ELF-1 (cell line): ENCODE data around the gene SEM1.
"Not testable (repeated sequence)": the region's sequence is repeated elsewhere in the genome, so short reads cannot be mapped to it uniquely, and the experiment has no call there.

Experiments
- DNase-seq: peaks from one replicate; pipeline ENCODE4 v3.0.0-alpha.2; 2016; ENCODE audit warnings: low read depth, low spot score

Gene SEM1

DNA sequence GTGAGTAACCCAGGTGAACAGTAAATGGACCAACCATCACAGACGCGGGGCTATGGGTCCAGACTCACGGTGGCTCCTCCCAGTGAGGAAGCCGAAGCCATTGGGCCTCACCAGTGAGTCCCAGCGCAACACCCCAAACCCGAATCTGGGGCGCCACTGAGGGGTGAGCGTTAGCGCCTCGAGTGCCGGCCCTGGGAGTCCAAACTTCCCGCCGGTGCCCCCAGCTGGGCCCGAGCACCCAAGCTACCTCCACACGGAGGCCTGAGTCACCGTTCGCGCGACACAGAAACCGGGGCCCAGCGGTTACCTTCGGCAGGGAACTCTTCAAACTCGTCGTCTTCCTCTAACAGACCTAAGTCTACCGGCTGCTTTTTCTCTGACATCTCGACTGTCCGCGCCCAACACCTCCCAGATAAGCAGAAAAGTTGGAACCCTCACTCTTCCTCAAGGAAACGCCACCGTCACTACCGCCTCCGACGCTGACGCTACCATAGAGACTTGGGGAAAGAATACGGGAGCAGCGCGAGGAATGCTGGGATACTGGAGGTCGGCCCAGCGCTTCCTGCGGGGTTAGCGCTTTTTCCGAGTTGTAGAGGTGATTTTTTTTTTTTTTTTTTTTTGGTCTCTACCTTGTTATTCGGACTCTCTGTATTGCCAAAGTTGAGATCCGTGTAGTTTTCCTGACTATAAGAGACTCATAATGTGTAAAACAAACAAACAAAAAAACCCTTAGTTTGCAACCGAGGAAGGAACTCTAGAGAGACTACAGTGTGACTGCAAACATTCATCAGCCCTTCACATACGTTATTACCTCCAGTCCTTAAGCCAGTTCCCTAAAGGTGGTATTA is at the start of gene SEM1:
TSS of gene SEM1 (minus strand) at position 466 of the 848 bp plus-strand sequence. CDS start at position 383, 83 bp downstream.
- DNase-seq, result peak; percentile 87

DNA sequence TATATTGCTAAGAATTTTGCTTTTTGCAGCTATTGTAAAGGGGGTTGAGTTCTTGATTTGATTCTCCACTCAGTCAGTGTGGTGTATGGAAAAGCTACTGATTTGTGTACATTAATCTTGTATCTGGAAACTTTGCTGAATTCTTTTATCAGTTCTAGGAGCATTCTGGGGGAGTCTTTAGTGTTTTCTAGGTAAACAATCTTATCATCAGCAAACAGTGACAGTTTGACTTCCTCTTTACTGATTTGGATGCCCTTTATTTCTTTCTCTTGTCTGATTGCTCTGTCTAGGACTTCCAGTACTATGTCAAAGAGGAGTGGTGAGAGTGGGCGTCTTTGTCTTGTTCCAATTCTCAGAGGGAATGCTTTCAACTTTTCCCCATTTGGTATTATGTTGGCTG is 48.2 kb upstream of the SEM1 start:
- not testable (repeated sequence) for DNase-seq

DNA sequence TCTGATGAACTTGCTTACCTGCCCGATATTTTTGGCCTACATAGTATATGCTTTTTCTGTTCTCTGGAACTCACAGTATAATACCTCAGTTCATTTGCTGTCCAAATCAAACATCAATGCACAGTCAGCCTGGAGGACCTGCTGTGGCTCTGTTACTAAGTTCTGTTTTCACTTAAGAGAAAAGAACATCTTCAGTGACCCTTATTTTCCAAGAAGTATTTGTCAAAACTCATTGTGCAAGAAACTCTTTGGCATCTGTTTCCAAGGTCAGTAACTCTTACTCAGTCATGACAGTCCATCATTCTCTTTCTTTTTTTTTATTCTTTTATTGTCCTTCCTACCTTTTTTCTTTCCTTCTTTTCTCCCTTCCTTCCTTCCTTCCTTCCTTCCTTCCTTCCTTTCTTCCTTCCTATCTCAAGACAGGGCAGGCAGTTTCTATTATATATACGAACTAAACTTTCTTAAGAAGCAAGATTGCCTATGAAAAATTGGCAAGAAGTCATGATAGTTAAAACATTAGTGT is 37.8 kb upstream of the SEM1 start:
- no peak for DNase-seq

DNA sequence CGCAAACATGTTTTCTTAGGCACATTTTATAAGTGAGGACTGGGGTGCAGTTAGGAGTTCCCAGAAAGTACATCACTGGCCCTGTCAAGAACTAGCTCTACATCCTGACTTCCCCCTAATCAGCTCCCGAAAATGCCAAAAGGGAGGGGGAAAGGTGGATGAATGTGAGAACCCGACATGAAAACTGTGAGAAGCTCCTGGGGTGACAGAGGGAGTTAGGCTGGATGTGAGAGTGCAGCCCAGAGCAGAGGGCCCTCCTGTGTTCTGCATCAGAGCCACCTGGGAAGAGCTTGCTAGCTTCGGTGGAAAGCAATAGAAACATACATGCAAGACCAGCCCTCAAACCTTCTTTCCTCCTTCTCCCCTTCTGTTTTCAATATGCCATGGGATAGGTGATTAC is 30.5 kb upstream of the SEM1 start:
- no peak for DNase-seq

DNA sequence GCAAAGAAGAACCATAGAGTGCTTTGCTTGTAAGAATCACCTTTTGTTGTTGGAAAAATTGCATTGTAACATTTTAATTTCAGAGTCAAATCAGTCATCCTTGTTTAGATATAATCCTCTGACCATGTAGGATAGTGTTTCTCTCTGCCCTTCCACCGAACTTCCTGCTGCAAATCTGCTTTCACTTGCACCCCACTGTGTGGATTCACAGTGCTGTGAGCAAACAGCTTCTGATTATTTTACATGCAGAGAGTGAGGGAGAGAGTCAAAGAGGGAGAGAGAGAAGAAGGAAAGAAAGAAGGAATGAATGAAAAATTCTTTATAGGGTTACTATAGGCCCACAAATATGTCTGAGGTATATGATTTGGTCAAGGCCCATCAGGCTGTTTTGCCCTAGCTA is 30.0 kb upstream of the SEM1 start:
- DNase-seq, result no peak

DNA sequence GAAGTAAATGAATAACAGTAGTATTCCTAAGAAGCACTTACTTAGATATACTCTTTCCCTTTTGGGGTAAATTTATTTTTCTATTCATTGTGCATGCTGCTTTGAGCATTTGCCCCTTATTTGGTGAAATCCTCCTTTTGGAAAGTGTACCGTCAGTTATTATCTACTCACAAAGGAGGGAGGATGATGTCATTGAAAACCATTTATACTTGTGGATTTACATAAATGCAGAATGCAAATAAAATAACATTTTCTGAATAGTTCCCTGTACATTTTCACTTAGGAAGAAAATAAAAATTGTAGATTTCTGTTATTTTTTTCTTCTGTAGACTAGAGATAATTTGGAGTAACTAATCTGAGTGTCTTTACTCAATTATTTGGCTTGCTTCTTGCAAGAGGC is 29.5 kb upstream of the SEM1 start:
- no peak for DNase-seq

DNA sequence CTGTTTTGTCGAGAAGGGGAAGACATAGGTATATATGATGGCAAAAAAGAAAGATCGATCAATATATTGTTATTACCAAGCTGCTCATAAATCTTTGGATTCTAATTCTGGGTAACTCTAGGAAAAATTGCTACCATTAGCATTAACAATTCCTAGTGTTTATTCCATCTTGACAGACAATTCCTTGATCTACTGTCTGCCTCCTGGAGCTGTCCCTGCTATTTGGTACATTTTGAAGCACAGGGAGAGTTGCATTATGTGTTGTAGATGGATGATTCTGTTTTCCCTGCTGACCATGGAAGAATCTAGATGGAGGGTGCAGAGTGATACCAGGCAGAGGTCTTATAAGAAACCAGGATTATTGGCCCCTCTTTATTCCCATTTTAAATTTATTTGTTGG is 29.1 kb upstream of the SEM1 start:
- no peak for DNase-seq

DNA sequence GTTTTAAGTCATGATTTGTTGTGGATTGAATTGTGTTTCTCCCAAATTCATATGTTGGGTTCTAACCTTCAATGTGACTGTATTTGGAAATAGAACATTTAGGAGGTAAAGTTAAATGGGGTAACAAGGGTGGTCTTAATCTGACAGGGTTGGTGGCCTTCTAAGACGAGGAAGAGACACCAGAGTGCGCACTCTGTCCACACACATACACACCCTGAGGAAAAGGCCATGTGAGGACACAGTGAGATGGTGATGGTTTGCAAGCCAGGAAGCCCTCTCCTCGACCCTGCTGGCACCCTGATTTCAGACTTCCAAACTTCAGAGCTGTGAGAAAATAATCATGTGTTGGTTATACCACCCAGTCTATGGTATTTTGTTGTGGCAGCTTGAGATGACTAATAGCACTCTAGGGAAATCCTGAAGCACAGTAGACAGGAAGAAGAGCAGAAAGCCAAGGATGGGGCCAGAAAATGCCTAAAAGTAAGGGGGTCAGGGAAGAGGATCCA is 28.0 kb upstream of the SEM1 start:
- no peak for DNase-seq

DNA sequence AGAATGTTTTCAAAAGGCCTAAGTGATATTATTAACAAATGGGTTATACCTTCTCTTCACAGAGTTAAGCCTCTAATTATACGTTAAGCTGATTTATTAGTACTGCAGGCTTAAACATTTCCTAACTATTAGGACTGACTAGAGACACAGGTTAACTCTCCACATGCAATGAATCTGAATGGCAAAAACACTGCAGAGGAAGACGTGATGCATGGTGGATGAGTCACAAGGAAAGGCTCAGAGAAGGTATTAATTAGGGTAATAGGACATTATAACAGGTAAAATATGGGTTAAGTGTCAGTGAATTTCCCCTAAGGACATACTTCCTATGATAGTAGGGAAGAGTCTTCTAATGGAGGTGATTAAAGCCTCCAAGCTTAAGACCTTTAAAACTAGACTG is 24.7 kb upstream of the SEM1 start:
- no peak for DNase-seq

DNA sequence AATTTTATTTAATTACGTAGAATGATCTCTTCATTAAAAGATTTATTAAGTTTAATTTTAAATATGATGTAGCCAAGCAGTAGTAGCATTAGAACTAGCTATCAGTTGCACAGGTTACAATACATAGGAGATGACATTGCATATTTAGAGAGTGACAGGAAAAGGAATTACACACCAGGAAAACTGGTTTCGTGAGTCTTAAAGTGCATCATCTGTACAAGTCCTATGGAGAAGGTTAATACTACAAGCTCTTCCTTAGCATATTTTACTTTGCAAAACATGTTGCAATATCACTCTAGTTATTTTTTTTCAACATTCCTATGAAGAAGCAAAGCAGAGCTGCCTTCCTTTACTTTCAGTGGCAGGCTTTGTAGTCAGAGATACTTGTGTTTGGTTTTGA is 20.2 kb upstream of the SEM1 start:
- DNase-seq, result no peak

DNA sequence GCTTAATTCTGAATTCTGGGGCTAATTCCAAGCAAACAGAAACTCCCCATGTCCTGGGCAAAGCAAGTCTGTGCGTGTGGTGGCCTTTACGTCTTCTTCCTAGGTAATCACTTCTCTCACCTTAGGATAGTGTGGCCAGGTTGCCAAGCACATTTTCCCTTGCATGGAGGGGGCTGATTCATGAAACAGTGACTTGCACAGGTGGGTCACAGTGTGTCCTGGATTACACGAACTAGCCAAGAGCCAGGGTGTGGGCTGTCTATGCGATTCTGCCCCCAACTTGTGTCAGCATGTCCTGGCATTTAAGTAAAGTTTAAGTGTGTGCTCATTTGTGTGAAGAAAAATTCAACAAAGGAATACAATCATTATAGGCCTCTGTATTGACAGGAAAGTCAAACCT is 18.5 kb upstream of the SEM1 start:
- no peak for DNase-seq

DNA sequence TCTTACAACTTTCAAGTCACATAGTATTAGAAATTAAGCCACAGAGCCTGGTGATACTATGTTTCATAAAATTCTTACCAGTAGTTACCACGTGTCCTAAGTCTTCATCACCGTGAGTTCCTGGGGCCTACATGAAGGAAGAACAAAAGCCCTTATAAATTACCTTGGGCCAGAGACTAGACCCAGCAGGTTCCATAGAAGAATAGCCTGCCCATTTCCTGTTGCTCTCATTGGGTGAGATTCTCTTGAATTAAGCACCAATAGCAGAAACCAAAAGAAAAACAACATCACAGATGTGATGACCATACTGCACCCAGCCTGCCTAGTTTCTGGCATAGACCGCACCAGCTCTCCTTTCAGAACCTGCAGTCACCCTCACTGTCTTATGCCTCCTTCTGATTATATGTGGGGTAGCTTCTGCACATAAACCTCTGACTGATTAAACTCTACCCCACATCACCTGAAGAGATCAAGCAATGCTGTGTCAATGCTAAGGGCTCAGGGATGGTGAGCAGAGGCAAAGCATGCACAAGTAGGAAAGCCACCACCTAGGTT is 18.0 kb upstream of the SEM1 start:
- DNase-seq, result no peak

DNA sequence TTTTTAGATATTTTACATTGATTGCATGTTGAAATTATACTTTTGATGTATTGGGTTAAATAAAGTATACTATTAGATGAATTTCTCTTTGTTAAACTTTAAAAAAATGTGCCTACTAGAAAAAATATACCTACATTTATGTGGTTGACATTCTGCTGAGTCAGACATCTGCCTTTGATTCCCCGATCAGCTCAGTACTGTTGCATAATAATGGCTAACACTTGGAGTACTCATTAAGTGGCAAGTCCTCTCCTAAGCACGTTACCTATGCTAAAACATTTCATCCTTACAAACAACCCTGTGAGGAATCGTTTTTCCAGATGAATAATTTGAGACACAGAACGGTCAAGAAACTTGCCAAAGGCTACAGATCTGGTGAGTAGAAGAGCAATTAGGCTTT is 14.0 kb upstream of the SEM1 start:
- no peak for DNase-seq

DNA sequence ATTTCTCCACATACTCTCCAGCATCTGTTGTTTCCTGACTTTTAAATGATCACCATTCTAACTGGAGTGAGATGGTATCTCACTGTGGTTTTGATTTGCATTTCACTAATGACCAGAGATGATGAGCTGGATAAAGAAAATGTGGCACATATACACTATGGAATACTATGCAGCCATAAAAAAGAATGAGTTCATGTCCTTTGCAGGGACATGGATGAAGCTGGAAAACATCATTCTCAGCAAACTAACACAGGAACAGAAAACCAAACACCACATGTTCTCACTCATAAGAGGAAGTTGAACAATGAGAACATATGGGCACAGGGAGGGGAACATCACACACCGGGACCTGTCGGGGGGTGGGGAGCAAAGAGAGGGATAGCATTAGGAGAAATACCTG is 13.3 kb upstream of the SEM1 start:
- DNase-seq, result not testable (repeated sequence)

DNA sequence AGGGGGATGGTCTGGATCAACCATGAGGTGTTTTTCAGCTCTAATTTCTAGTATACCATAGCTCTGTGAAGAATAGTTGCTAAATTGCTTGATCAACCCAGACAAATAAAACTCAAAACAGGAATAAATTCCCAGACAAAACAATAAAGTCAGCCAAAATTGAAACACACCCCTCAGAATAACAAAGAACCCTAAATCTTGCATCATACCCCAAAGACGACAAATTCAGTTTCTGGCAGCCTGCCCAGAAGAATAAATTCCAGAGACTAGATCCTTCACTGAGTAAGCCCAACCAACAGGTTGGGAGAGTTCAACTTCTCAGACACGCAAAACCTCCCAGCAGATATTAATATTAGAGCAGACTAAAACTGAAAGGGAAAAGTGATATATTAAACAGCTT is 11.2 kb upstream of the SEM1 start:
- no peak for DNase-seq

DNA sequence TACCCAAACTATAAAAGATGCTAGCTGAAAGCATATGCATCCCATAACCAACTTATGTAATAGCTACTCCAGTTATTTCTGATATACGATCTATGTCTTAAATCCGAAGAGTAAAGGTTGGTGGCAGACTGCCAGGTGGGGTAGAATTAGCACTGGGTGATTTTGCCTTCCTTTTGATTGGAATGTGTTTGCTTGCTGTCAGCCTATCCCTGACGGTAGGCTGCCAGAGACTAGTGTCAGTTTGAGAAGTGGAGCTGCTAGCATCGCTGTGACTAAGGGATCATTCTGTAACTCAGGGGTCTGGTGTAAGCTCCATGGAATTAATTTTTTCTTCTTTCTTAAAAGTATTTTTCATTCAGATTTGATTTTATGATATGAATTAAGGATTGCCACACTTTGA is 9.5 kb upstream of the SEM1 start:
- no peak for DNase-seq

DNA sequence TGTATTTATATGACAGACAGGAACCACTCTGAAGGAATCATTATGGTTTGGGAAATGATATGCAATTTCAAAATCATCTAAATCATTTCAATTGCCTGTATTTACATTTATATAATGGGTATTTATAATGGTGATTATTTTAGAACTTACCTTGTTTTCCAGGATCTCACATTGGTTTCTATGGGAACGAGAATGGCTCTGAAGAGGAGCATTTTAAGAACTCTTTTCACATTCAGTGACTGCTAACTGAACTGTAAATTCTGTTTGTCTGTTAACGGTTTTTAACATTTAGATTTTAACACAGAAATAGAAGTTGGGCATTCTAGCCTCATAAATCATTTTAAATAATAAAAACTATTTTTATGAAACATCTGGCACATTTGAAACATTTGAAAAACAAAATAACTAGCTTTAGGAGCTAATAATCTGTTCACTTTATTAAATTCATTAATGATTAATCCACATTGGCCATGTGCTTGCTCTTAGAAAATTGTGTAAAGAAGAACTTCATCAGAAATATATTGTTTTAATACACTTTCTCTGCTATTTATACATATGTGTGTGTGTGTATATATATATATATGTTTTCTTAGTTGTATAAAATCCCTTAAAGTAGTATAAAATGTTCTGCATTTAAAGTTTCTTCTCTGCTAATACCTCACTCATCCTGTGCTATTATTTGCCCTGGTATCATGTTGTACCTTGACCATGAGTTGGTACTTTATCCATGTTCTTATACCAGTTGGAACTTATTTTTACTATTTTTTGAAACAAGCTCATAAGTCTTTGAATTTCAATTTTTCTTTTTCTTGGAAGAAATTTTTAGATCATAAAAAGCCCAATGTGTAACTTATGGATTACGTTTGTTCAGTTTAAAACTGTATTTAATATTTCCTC is 8.7 kb upstream of the SEM1 start:
- no peak for DNase-seq

DNA sequence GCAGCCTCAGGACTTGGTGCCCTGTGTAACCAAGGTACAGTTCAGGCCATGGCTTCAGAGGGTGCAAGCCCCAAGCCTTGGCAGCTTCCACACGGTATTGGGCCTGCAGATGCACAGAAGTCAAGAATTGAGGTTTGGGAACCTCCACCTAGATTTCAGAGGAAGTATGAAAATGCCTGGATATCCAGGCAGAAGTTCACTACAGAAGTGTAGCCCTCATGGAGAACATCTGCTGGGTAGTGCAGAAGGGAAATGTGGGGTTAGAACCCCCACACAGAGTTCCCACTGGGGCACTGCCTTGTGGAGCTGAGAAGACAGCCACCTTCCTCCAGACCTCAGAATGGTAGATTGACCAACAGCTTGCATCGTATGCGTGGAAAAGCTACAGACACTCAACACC is 3.4 kb upstream of the SEM1 start:
- DNase-seq, result no peak

DNA sequence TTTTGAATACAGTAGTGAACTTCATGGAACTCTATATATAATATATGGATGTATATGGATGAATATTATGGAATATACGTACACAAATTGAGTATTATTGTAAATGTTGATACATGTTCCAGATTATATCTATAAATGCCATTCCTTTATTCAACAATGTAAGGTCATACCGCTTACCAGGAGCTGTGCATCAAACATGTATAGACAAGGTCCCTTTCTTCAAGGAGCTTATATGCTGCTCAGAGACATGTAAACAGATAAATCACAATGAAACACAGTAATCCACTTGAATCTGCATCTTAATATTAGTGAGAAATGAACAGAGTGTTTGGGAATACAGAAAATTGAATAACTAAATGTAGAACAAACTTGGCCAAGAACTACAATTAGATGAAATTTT is 898 bp upstream of the SEM1 start:
- no peak for DNase-seq

DNA sequence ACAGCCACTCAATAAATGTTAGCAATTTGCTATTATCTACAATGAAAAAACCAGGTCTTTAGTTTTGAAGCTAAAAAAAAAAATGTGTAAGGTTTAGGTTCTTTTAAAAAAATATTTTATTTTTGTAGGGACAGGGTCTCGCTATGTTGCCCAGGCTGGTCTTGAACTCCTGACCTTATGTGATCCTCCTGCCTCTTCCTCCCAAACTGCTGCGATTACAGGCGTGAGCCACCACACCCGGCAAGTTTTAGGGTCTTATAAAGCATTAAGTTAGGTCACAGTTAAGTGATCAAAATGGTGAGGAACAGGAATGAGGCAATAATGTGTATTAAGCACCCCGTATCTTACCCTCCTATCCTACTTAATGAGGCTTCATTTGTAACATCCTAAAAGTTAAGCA is 774 bp downstream of the SEM1 start:
- DNase-seq, result no peak

DNA sequence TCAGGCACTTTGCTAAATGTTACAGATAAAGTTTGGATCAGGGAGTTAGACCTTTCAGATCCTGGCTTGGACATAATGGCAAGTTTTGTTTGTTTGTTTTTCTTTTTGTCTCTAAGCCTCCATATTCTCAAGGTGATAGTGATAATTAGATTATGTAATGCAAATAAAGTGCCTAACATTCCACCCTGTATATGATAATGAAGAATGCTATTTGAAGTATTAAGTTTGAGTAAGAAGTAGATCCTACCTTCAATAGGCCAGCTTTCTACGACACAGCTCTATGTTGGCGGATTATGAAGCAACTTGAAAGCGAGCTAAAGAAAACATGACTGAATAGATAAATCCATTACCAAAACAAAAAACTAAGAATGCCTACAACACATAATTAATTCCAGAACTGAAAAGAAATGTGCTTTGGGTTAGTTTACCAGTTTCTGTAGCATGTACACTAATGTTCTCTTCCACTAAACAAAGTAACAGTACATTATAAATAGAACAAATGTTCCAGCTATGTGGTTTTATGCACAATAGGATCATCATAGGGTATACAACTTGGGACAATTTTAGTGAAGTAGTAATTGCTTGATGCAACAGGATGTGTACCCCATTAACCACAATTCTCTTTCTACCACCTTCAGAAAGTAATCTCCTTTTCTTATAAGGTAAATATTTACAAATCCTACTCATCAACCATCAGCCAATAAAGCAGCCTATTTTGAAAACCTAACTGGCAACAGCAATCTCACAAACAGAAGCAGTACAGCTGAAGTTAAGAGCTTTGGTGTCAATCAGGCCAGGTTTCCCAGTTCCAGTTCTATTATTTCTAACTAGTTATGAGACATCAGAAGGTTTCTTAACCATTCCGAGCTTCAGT is 1.5 kb downstream of the SEM1 start:
- no peak for DNase-seq
